HepG2 (cell line): ENCODE data around the gene ALB. TPM values are rescaled to one million over a fixed set of nuclear protein-coding genes. Genes with fewer than 3 reads are reported as not detected.

Experiments used
- BRF2 ChIP-seq: sonication (generic); formaldehyde crosslinking; IDR thresholded peaks from 2 replicates; pipeline ENCODE4 v1.8.1; 2022; ENCODE audit warnings: mild to moderate bottlenecking, missing genetic modification reagents
- HMGA1 ChIP-seq: sonication (generic); formaldehyde crosslinking; conservative IDR thresholded peaks from 2 replicates; pipeline ENCODE4 v1.4.0; 2020; ENCODE audit warnings: missing genetic modification reagents
- MAF1 ChIP-seq: sonication (generic); formaldehyde crosslinking; IDR thresholded peaks from 2 replicates; pipeline ENCODE4 v1.5.0; 2020; ENCODE audit warnings: missing genetic modification reagents, borderline replicate concordance
- MED1 ChIP-seq: sonication (generic); formaldehyde crosslinking; IDR thresholded peaks from 2 replicates; pipeline ENCODE4 v1.4.0; 2020; ENCODE audit warnings: missing genetic modification reagents
- NFKB2 ChIP-seq: sonication (generic); formaldehyde crosslinking; IDR thresholded peaks from 2 replicates; pipeline ENCODE4 v1.4.0; 2020; ENCODE audit warnings: missing genetic modification reagents, borderline replicate concordance
- PBX2 ChIP-seq: IDR thresholded peaks from 2 replicates; pipeline ENCODE4 v1.6.1; 2016; ENCODE audit warnings: control low read depth
- PRDM10 ChIP-seq: sonication (generic); formaldehyde crosslinking; IDR thresholded peaks from 2 replicates; pipeline ENCODE4 v1.4.0; 2020; ENCODE audit warnings: low read depth, missing genetic modification reagents
- REPIN1 ChIP-seq: sonication (generic); formaldehyde crosslinking; IDR thresholded peaks from 2 replicates; pipeline ENCODE4 v1.8.0; 2022; ENCODE audit warnings: missing genetic modification reagents, low read depth, mild to moderate bottlenecking, borderline replicate concordance
- ZNF275 ChIP-seq: sonication (generic); formaldehyde crosslinking; IDR thresholded peaks from 2 replicates; pipeline ENCODE4 v1.8.0; 2022; ENCODE audit warnings: missing genetic modification reagents, mild to moderate bottlenecking, inconsistent platforms, borderline replicate concordance
- ZNF589 ChIP-seq: sonication (generic); formaldehyde crosslinking; conservative IDR thresholded peaks from 2 replicates; pipeline ENCODE4 v1.8.0; 2022; ENCODE audit warnings: mild to moderate bottlenecking, moderate library complexity, missing genetic modification reagents
- ZNF605 ChIP-seq: sonication (generic); formaldehyde crosslinking; IDR thresholded peaks from 2 replicates; pipeline ENCODE4 v1.8.0; 2022; ENCODE audit warnings: mild to moderate bottlenecking, missing genetic modification reagents
- ZNF619 ChIP-seq: sonication (generic); formaldehyde crosslinking; IDR thresholded peaks from 2 replicates; pipeline ENCODE4 v1.4.0; 2020; ENCODE audit warnings: mild to moderate bottlenecking, missing genetic modification reagents
- ZNF646 ChIP-seq: sonication (generic); formaldehyde crosslinking; IDR thresholded peaks from 2 replicates; pipeline ENCODE4 v1.9.0; 2021; ENCODE audit warnings: mild to moderate bottlenecking, missing genetic modification reagents
- polyA plus RNA-seq, 8 experiments: library from polyadenylated mRNA; depleted of rRNA in 3 of 8; stranded (reverse) in 7 of 8; unstranded in 1 of 8; fragments of >200 nt; fragmentation: Illumina TruSeq in 4 of 8; extraction: Trizol in 4 of 8; gene quantifications; 2 replicates each; pipeline versions ENCODE4 v1.2.1 to v1.2.3, GENCODE V29; 2011 to 2016; ENCODE audit warnings: low read depth in 4 of 8, missing spikeins in 1 of 8, mixed read lengths in 1 of 8; ENCODE audit not compliant: insufficient read depth in 1 of 8
- total RNA-seq, 5 experiments: library from RNA; depleted of rRNA; stranded (reverse); fragments of >200 nt; fragmentation: Illumina TruSeq; extraction: Trizol; gene quantifications; 2 replicates each; pipeline ENCODE4 v1.2.3, GENCODE V29; 2016; ENCODE audit warnings: low read depth in 1 of 5

ALB gene
- total and polyA plus RNA-seq, 2 of the 13 experiments (the other 11 are each of a cell fraction or from before 2014, with no cell fraction given), result 22,259 to 22,625 TPM

- no peak for TF ChIP-seq ZNF646 (CRISPR knock-in tag)
- no peak; the same call in 1 of the 2 replicates for TF ChIP-seq ZNF589 (CRISPR knock-in tag)
- TF ChIP-seq PRDM10 (CRISPR knock-in tag), result no peak
- no peak for TF ChIP-seq PBX2 (CRISPR knock-in tag)
- peak; percentile 89 for TF ChIP-seq BRF2 (CRISPR knock-in tag)
- TF ChIP-seq ZNF605 (CRISPR knock-in tag), result no peak
- TF ChIP-seq ZNF275, result no peak
- TF ChIP-seq REPIN1 (CRISPR knock-in tag), result peak; percentile 59; the same call in 1 of the 2 replicates
- TF ChIP-seq ZNF619, result no peak
- 0 out of 2 replicates have a peak, but pooled peaks have one; percentile 5 for TF ChIP-seq MAF1 (CRISPR knock-in tag)
- no peak for TF ChIP-seq NFKB2 (CRISPR knock-in tag)
- peak; percentile 55 for TF ChIP-seq MED1 (CRISPR knock-in tag)
- TF ChIP-seq HMGA1 (CRISPR knock-in tag), result no peak
Measured at GRCh38 chr4:73421708-73422457, 17.8 kb downstream of the ALB start (continued).
